GM23338 (cell line): Measurements from ENCODE around the gene SRSF4. TPM values are rescaled to one million over a fixed set of nuclear protein-coding genes. Genes with fewer than 3 reads are reported as not detected.
A peak's percentile ranks its signal among the peaks of the same experiment; 100 is the strongest.

ENCODE experiments used
- ATAC-seq: fragments of 200-7000 bp; cut with Tn5 transposase; 3 replicates; pipeline ENCODE4 v1.9.1; 2020
- DNase-seq: peaks from one replicate; pipeline ENCODE4 v3.0.0-alpha.2; 2015; ENCODE audit warnings: low spot score
- H2AFZ ChIP-seq: fragments of 200-600 bp; sonication (generic); 2 replicates; pipeline ENCODE4 v1.8.0; 2016; ENCODE audit warnings: antibody characterized with exemption, mild to moderate bottlenecking, moderate library complexity
- H3F3A ChIP-seq: fragments of 200-600 bp; sonication (generic); replicated peaks from 2 replicates; pipeline ENCODE4 v1.8.0; 2017; ENCODE audit warnings: antibody characterized with exemption, mixed run types, low read depth
- H3K27ac ChIP-seq: fragments of 200-600 bp; sonication (generic); 2 replicates; pipeline ENCODE4 v1.6.1; 2016; ENCODE audit warnings: low read depth
- H3K27me3 ChIP-seq: fragments of 200-600 bp; sonication (generic); 2 replicates; pipeline ENCODE4 v1.8.0; 2016; ENCODE audit warnings: mild to moderate bottlenecking, mixed run types, moderate library complexity; ENCODE audit not compliant: insufficient read depth
- H3K36me3 ChIP-seq: fragments of 200-600 bp; sonication (generic); 2 replicates; pipeline ENCODE4 v1.8.0; 2016; ENCODE audit warnings: mild to moderate bottlenecking; ENCODE audit not compliant: insufficient read depth
- H3K4me1 ChIP-seq: fragments of 200-600 bp; sonication (generic); 2 replicates; pipeline ENCODE4 v1.8.0; 2016; ENCODE audit warnings: mild to moderate bottlenecking, moderate library complexity; ENCODE audit not compliant: insufficient read depth
- H3K4me2 ChIP-seq: fragments of 200-600 bp; sonication (generic); 2 replicates; pipeline ENCODE4 v1.7.1; 2017; ENCODE audit warnings: mixed run types
- H3K4me3 ChIP-seq: fragments of 200-600 bp; sonication (generic); 2 replicates; pipeline ENCODE4 v1.6.1; 2016; ENCODE audit warnings: mixed run types
- H3K79me2 ChIP-seq: fragments of 200-600 bp; sonication (generic); replicated peaks from 2 replicates; pipeline ENCODE4 v1.8.0; 2017; ENCODE audit warnings: mild to moderate bottlenecking; ENCODE audit not compliant: insufficient read depth
- H3K9me2 ChIP-seq: fragments of 200-600 bp; sonication (generic); 2 replicates; pipeline ENCODE4 v1.8.0; 2017; ENCODE audit not compliant: insufficient read depth
- H4K20me1 ChIP-seq: fragments of 200-600 bp; sonication (generic); replicated peaks from 2 replicates; pipeline ENCODE4 v1.8.0; 2017; ENCODE audit warnings: mild to moderate bottlenecking; ENCODE audit not compliant: insufficient read depth
- H3K27ac Mint-ChIP-seq: 2 replicates; pipeline ENCODE4 v1.8.0; 2020; ENCODE audit warnings: inconsistent platforms, mild to moderate bottlenecking, moderate library complexity, mixed read lengths
- H3K27me3 Mint-ChIP-seq: 3 replicates; pipeline ENCODE4 v1.8.0; 2022; ENCODE audit warnings: low read depth, mild to moderate bottlenecking, moderate library complexity, mixed read lengths, inconsistent platforms; ENCODE audit not compliant: insufficient read depth, poor library complexity
- H3K36me3 Mint-ChIP-seq: 3 replicates; pipeline ENCODE4 v1.8.0; 2021; ENCODE audit warnings: low read depth, mild to moderate bottlenecking, inconsistent platforms, moderate library complexity, mixed read lengths
- H3K4me1 Mint-ChIP-seq: 3 replicates; pipeline ENCODE4 v1.8.0; 2020; ENCODE audit warnings: mild to moderate bottlenecking, inconsistent platforms, mixed read lengths
- H3K4me3 Mint-ChIP-seq: 3 replicates; pipeline ENCODE4 v1.8.0; 2021; ENCODE audit warnings: moderate library complexity, mild to moderate bottlenecking, inconsistent platforms, mixed read lengths
- H3K9me3 Mint-ChIP-seq: 3 replicates; pipeline ENCODE4 v1.8.0; 2020; ENCODE audit warnings: moderate library complexity, mild to moderate bottlenecking, inconsistent platforms, mixed read lengths
- CREB1 ChIP-seq: fragments of 250-450 bp; sonication (Bioruptor Pico); IDR thresholded peaks from 2 replicates; pipeline ENCODE4 v1.5.0; 2020; ENCODE audit warnings: low read depth, mild to moderate bottlenecking, moderate library complexity
- EZH2 ChIP-seq: fragments of 200-600 bp; sonication (generic); IDR thresholded peaks from one replicate; pipeline ENCODE4 v1.8.0; 2017; ENCODE audit warnings: antibody characterized with exemption, mild to moderate bottlenecking, low read depth; ENCODE audit not compliant: unreplicated experiment
- NANOG ChIP-seq: IDR thresholded peaks from 2 replicates; pipeline ENCODE4 v1.6.1; 2016; ENCODE audit warnings: antibody characterized with exemption, borderline replicate concordance
- ZNF114 ChIP-seq: fragments of 250-450 bp; sonication (Bioruptor Pico); IDR thresholded peaks from 2 replicates; pipeline ENCODE4 v1.5.0; 2020; ENCODE audit warnings: mild to moderate bottlenecking, moderate library complexity
- polyA plus RNA-seq: library from polyadenylated mRNA; unstranded; fragments of >200 nt; fragmentation: Nextera tagmentation; extraction: Ambion mirVana; gene quantifications from 2 replicates; pipeline ENCODE4 v1.2.1, GENCODE V29; 2016
- total RNA-seq: library from RNA; depleted of rRNA; stranded (reverse); fragments of >200 nt; shearing (Covaris generic); gene quantifications from 2 replicates; pipeline ENCODE4 v1.2.3, GENCODE V29; 2014
- TF ChIP-seq, protein P1 (sequence below): IDR thresholded peaks from 2 replicates; pipeline ENCODE4 v1.6.1; 2016; ENCODE audit warnings: antibody characterized with exemption
- TF ChIP-seq, protein P2 (sequence below): IDR thresholded peaks from one replicate; pipeline ENCODE4 v1.6.1; 2018; ENCODE audit warnings: antibody characterized with exemption; ENCODE audit not compliant: unreplicated experiment
- TF ChIP-seq, protein P3 (sequence below): fragments of 250-450 bp; sonication (Bioruptor Pico); IDR thresholded peaks from 2 replicates; pipeline ENCODE4 v1.5.0; 2020; ENCODE audit warnings: mild to moderate bottlenecking, moderate library complexity
- TF ChIP-seq, protein P4 (sequence below), 2 experiments: fragments of 200-600 bp in 1 of 2; sonication (generic) in 1 of 2; conservative IDR thresholded peaks; 2 replicates each; pipeline versions ENCODE4 v1.5.1 to v1.6.1; 2016 to 2017; ENCODE audit warnings: antibody characterized with exemption in 2 of 2, low read depth in 2 of 2, mild to moderate bottlenecking in 2 of 2, moderate library complexity in 1 of 2

SRSF4 gene
- total and polyA plus RNA-seq, 2 experiments from 2014 or later: 58.4 to 98.3 TPM

DNA sequence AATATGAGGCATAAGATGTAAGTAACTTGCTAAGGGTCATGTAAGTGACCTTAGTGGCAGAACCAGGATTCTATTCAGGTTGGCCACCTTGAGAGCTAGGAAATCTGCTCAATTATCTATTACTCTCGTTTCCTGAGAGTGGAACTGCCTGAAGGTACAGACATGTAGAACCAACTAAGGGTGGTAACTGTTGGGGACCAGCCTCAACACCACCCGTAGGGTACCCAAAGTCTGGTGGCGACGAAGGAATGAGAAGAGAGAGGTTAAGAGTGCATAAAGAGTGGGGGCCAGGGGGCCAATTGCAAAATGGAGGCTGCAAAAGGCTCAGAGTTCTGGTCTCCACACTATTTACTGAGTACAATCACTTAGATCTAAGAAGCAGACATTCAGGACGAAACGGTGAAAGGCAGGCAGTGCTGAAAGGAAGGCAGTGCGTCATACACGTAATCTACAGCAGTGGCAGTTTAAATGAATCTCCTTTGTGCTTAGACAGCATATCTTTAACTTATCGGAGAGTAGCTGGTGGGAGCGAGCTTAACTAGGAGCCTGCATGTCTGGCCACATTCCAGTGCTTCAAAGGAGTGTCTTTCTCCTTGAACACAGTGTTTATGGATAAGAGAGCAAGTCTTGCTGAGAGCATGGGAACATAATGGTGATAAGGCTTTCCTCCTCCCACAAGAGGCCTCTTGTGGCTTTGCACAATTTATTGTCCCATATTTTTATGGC, 25.0 kb downstream of the SRSF4 start:
- H3K27me3 Mint-ChIP-seq: no peaks in the 10 kb centered on the region

More for the DNA sequence above, 25.0 kb downstream of the SRSF4 start:
- ATAC-seq: peak; percentile 71
- Mint-ChIP-seq H3K4me3 (no peak overlapping the region), H3K27ac (peak overlapping the region; percentile 87), H3K9me3 (no peaks in the 10 kb centered on the region), H3K4me1 (peaks cover 17% of the 10 kb centered on the region), H3K36me3 (peaks cover 91% of the 10 kb centered on the region)
- Histone ChIP-seq H3K27ac (peak overlapping the region; percentile 86; the same call in 1 of the 2 replicates), H3K27me3 (no peaks in the 10 kb centered on the region), H2AFZ (no peak overlapping the region), H3K36me3 (peaks cover 66% of the 10 kb centered on the region), H3K4me3 (no peak overlapping the region), H3K4me1 (peaks cover 8% of the 10 kb centered on the region), H3K9me2 (no peaks in the 10 kb centered on the region), H3F3A (peaks cover 15% of the 10 kb centered on the region; the same call in 1 of the 2 replicates), H3K79me2 (peaks cover 42% of the 10 kb centered on the region), H4K20me1 (peaks cover 33% of the 10 kb centered on the region), H3K4me2 (no peak overlapping the region)
- TF ChIP-seq, protein P1, sequence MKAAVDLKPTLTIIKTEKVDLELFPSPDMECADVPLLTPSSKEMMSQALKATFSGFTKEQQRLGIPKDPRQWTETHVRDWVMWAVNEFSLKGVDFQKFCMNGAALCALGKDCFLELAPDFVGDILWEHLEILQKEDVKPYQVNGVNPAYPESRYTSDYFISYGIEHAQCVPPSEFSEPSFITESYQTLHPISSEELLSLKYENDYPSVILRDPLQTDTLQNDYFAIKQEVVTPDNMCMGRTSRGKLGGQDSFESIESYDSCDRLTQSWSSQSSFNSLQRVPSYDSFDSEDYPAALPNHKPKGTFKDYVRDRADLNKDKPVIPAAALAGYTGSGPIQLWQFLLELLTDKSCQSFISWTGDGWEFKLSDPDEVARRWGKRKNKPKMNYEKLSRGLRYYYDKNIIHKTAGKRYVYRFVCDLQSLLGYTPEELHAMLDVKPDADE: no peak
- TF ChIP-seq, protein P2, sequence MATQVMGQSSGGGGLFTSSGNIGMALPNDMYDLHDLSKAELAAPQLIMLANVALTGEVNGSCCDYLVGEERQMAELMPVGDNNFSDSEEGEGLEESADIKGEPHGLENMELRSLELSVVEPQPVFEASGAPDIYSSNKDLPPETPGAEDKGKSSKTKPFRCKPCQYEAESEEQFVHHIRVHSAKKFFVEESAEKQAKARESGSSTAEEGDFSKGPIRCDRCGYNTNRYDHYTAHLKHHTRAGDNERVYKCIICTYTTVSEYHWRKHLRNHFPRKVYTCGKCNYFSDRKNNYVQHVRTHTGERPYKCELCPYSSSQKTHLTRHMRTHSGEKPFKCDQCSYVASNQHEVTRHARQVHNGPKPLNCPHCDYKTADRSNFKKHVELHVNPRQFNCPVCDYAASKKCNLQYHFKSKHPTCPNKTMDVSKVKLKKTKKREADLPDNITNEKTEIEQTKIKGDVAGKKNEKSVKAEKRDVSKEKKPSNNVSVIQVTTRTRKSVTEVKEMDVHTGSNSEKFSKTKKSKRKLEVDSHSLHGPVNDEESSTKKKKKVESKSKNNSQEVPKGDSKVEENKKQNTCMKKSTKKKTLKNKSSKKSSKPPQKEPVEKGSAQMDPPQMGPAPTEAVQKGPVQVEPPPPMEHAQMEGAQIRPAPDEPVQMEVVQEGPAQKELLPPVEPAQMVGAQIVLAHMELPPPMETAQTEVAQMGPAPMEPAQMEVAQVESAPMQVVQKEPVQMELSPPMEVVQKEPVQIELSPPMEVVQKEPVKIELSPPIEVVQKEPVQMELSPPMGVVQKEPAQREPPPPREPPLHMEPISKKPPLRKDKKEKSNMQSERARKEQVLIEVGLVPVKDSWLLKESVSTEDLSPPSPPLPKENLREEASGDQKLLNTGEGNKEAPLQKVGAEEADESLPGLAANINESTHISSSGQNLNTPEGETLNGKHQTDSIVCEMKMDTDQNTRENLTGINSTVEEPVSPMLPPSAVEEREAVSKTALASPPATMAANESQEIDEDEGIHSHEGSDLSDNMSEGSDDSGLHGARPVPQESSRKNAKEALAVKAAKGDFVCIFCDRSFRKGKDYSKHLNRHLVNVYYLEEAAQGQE: no peak
- no peak for TF ChIP-seq CREB1
- TF ChIP-seq, protein P3, sequence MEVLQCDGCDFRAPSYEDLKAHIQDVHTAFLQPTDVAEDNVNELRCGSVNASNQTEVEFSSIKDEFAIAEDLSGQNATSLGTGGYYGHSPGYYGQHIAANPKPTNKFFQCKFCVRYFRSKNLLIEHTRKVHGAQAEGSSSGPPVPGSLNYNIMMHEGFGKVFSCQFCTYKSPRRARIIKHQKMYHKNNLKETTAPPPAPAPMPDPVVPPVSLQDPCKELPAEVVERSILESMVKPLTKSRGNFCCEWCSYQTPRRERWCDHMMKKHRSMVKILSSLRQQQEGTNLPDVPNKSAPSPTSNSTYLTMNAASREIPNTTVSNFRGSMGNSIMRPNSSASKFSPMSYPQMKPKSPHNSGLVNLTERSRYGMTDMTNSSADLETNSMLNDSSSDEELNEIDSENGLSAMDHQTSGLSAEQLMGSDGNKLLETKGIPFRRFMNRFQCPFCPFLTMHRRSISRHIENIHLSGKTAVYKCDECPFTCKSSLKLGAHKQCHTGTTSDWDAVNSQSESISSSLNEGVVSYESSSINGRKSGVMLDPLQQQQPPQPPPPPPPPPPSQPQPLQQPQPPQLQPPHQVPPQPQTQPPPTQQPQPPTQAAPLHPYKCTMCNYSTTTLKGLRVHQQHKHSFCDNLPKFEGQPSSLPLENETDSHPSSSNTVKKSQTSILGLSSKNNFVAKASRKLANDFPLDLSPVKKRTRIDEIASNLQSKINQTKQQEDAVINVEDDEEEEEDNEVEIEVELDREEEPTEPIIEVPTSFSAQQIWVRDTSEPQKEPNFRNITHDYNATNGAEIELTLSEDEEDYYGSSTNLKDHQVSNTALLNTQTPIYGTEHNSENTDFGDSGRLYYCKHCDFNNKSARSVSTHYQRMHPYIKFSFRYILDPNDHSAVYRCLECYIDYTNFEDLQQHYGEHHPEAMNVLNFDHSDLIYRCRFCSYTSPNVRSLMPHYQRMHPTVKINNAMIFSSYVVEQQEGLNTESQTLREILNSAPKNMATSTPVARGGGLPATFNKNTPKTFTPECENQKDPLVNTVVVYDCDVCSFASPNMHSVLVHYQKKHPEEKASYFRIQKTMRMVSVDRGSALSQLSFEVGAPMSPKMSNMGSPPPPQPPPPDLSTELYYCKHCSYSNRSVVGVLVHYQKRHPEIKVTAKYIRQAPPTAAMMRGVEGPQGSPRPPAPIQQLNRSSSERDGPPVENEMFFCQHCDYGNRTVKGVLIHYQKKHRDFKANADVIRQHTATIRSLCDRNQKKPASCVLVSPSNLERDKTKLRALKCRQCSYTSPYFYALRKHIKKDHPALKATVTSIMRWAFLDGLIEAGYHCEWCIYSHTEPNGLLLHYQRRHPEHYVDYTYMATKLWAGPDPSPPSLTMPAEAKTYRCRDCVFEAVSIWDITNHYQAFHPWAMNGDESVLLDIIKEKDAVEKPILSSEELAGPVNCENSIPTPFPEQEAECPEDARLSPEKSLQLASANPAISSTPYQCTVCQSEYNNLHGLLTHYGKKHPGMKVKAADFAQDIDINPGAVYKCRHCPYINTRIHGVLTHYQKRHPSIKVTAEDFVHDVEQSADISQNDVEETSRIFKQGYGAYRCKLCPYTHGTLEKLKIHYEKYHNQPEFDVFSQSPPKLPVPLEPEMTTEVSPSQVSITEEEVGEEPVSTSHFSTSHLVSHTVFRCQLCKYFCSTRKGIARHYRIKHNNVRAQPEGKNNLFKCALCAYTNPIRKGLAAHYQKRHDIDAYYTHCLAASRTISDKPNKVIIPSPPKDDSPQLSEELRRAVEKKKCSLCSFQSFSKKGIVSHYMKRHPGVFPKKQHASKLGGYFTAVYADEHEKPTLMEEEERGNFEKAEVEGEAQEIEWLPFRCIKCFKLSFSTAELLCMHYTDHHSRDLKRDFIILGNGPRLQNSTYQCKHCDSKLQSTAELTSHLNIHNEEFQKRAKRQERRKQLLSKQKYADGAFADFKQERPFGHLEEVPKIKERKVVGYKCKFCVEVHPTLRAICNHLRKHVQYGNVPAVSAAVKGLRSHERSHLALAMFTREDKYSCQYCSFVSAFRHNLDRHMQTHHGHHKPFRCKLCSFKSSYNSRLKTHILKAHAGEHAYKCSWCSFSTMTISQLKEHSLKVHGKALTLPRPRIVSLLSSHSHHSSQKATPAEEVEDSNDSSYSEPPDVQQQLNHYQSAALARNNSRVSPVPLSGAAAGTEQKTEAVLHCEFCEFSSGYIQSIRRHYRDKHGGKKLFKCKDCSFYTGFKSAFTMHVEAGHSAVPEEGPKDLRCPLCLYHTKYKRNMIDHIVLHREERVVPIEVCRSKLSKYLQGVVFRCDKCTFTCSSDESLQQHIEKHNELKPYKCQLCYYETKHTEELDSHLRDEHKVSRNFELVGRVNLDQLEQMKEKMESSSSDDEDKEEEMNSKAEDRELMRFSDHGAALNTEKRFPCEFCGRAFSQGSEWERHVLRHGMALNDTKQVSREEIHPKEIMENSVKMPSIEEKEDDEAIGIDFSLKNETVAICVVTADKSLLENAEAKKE (CRISPR knock-in tag): no peak
- TF ChIP-seq EZH2: no peak
- no peak for TF ChIP-seq NANOG
- no peak for TF ChIP-seq ZNF114 (CRISPR knock-in tag)
- TF ChIP-seq, protein P4, sequence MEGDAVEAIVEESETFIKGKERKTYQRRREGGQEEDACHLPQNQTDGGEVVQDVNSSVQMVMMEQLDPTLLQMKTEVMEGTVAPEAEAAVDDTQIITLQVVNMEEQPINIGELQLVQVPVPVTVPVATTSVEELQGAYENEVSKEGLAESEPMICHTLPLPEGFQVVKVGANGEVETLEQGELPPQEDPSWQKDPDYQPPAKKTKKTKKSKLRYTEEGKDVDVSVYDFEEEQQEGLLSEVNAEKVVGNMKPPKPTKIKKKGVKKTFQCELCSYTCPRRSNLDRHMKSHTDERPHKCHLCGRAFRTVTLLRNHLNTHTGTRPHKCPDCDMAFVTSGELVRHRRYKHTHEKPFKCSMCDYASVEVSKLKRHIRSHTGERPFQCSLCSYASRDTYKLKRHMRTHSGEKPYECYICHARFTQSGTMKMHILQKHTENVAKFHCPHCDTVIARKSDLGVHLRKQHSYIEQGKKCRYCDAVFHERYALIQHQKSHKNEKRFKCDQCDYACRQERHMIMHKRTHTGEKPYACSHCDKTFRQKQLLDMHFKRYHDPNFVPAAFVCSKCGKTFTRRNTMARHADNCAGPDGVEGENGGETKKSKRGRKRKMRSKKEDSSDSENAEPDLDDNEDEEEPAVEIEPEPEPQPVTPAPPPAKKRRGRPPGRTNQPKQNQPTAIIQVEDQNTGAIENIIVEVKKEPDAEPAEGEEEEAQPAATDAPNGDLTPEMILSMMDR (conservative IDR thresholded peaks at IDR 0.05; ENCODE audit: low read depth in 2 of 2): no peak
- DNase-seq: no peak
